H9 (cell line): Measurements from ENCODE around the gene MITF. TPM values are rescaled to one million over a fixed set of nuclear protein-coding genes. Genes with fewer than 3 reads are reported as not detected.

Experiments used
- DNase-seq: peaks from one replicate; pipeline ENCODE4 v3.0.0-alpha.2; 2017
- H2AFZ ChIP-seq: one replicate; pipeline ENCODE4 v1.6.1; 2013; ENCODE audit warnings: mild to moderate bottlenecking, low read length, control low read depth, moderate library complexity
- H2AK5ac ChIP-seq: 2 replicates; pipeline ENCODE4 v1.6.1; 2013; ENCODE audit warnings: low read length, control low read depth, mixed read lengths; ENCODE audit not compliant: insufficient read length
- H2BK120ac ChIP-seq: one replicate; pipeline ENCODE4 v1.6.1; 2013; ENCODE audit warnings: low read depth, mild to moderate bottlenecking, low read length, control low read depth, inconsistent platforms; ENCODE audit not compliant: poor library complexity, severe bottlenecking
- H2BK12ac ChIP-seq: 2 replicates; pipeline ENCODE4 v1.6.1; 2013; ENCODE audit warnings: low read length, control low read depth, mixed read lengths, low read depth; ENCODE audit not compliant: insufficient read length
- H2BK15ac ChIP-seq: 2 replicates; pipeline ENCODE4 v1.6.1; 2013; ENCODE audit warnings: low read depth, low read length, control low read depth
- H2BK20ac ChIP-seq: one replicate; pipeline ENCODE4 v1.6.1; 2013; ENCODE audit warnings: low read depth, mild to moderate bottlenecking, low read length, control low read depth, inconsistent platforms; ENCODE audit not compliant: poor library complexity, severe bottlenecking
- H2BK5ac ChIP-seq: 2 replicates; pipeline ENCODE4 v1.6.1; 2013; ENCODE audit warnings: low read length, control low read depth, mixed read lengths; ENCODE audit not compliant: insufficient read length
- H3K14ac ChIP-seq: 2 replicates; pipeline ENCODE4 v1.6.1; 2013; ENCODE audit warnings: low read length, control low read depth; ENCODE audit not compliant: insufficient read depth
- H3K18ac ChIP-seq: 2 replicates; pipeline ENCODE4 v1.6.1; 2013; ENCODE audit warnings: low read depth, mild to moderate bottlenecking, mixed read lengths, low read length, control low read depth; ENCODE audit not compliant: insufficient read length
- H3K23ac ChIP-seq: 2 replicates; pipeline ENCODE4 v1.6.1; 2013; ENCODE audit warnings: low read length, control low read depth, mixed read lengths, low read depth; ENCODE audit not compliant: insufficient read length
- H3K23me2 ChIP-seq: 2 replicates; pipeline ENCODE4 v1.6.1; 2013; ENCODE audit warnings: low read depth, mild to moderate bottlenecking, mixed read lengths, low read length, control low read depth; ENCODE audit not compliant: insufficient read length, poor library complexity, severe bottlenecking
- H3K27ac ChIP-seq: 2 replicates; pipeline ENCODE4 v1.5.1; 2013; ENCODE audit warnings: low read length, control low read depth, mixed read lengths, low read depth; ENCODE audit not compliant: insufficient read length
- H3K27me3 ChIP-seq: 2 replicates; pipeline ENCODE4 v1.6.1; 2013; ENCODE audit warnings: low read length, control low read depth, inconsistent platforms; ENCODE audit not compliant: insufficient read depth
- H3K4ac ChIP-seq: 2 replicates; pipeline ENCODE4 v1.6.1; 2013; ENCODE audit warnings: low read depth, mild to moderate bottlenecking, control low read depth, inconsistent platforms, low read length, moderate library complexity
- H3K4me1 ChIP-seq: 2 replicates; pipeline ENCODE4 v1.6.1; 2013; ENCODE audit warnings: low read length, control low read depth, inconsistent platforms; ENCODE audit not compliant: insufficient read depth
- H3K4me2 ChIP-seq: 2 replicates; pipeline ENCODE4 v1.6.1; 2013; ENCODE audit warnings: low read length, control low read depth, mixed read lengths; ENCODE audit not compliant: insufficient read length, insufficient read depth
- H3K56ac ChIP-seq: 2 replicates; pipeline ENCODE4 v1.6.1; 2013; ENCODE audit warnings: low read depth, mild to moderate bottlenecking, mixed read lengths, low read length, control low read depth; ENCODE audit not compliant: insufficient read length
- H3K79me1 ChIP-seq: 2 replicates; pipeline ENCODE4 v1.6.1; 2013; ENCODE audit warnings: low read depth, mild to moderate bottlenecking, moderate library complexity, low read length, control low read depth, inconsistent platforms; ENCODE audit not compliant: insufficient read depth, poor library complexity, severe bottlenecking
- H3K79me2 ChIP-seq: 2 replicates; pipeline ENCODE4 v1.6.1; 2013; ENCODE audit warnings: low read length, control low read depth, inconsistent platforms; ENCODE audit not compliant: insufficient read depth
- H3K9ac ChIP-seq: 2 replicates; pipeline ENCODE4 v1.6.1; 2013; ENCODE audit warnings: low read length, control low read depth, mixed read lengths; ENCODE audit not compliant: insufficient read length; ENCODE audit errors: extremely low read depth
- H3K9me3 ChIP-seq: one replicate; pipeline ENCODE4 v1.6.1; 2013; ENCODE audit warnings: low read depth, low read length, inconsistent platforms; ENCODE audit not compliant: control insufficient read depth
- H3T11ph ChIP-seq: one replicate; pipeline ENCODE4 v1.6.1; 2013; ENCODE audit warnings: mild to moderate bottlenecking, low read length, control low read depth, inconsistent platforms
- H4K20me1 ChIP-seq: one replicate; pipeline ENCODE4 v1.6.1; 2013; ENCODE audit not compliant: control insufficient read depth, insufficient read length, insufficient read depth
- H4K5ac ChIP-seq: 2 replicates; pipeline ENCODE4 v1.6.1; 2013; ENCODE audit warnings: low read depth, mild to moderate bottlenecking, mixed read lengths, low read length, control low read depth; ENCODE audit not compliant: insufficient read length
- H4K8ac ChIP-seq: replicated peaks from 2 replicates; pipeline ENCODE4 v1.6.1; 2013; ENCODE audit warnings: low read length, control low read depth, mixed read lengths, low read depth; ENCODE audit not compliant: insufficient read length
- H4K91ac ChIP-seq: 2 replicates; pipeline ENCODE4 v1.6.1; 2013; ENCODE audit warnings: low read depth, mild to moderate bottlenecking, moderate library complexity, mixed read lengths, low read length, control low read depth; ENCODE audit not compliant: insufficient read length
- H3K27ac Mint-ChIP-seq, 3 experiments: 2 replicates in 2 of 3; 3 replicates in 1 of 3; pipeline ENCODE4 v1.8.0; 2020 to 2021; ENCODE audit warnings: mixed read lengths in 3 of 3, mild to moderate bottlenecking in 1 of 3, moderate library complexity in 1 of 3
- H3K27me3 Mint-ChIP-seq: 2 replicates; pipeline ENCODE4 v1.8.0; 2021; ENCODE audit warnings: low read depth, mild to moderate bottlenecking, moderate library complexity, mixed read lengths
- H3K36me3 Mint-ChIP-seq, 3 experiments: 2 replicates in 2 of 3; 3 replicates in 1 of 3; pipeline ENCODE4 v1.8.0; 2020 to 2021; ENCODE audit warnings: low read depth in 3 of 3, mixed read lengths in 3 of 3; ENCODE audit not compliant: insufficient read depth in 1 of 3
- H3K4me1 Mint-ChIP-seq, 2 experiments: 2 replicates each; pipeline ENCODE4 v1.8.0; 2020; ENCODE audit warnings: mixed read lengths in 2 of 2
- H3K4me3 Mint-ChIP-seq, 2 experiments: 2 replicates in 1 of 2; 3 replicates in 1 of 2; pipeline ENCODE4 v1.8.0; 2020 to 2021; ENCODE audit warnings: mild to moderate bottlenecking in 2 of 2, mixed read lengths in 2 of 2, moderate library complexity in 1 of 2
- H3K9me3 Mint-ChIP-seq, 2 experiments: 2 replicates in 1 of 2; 3 replicates in 1 of 2; pipeline ENCODE4 v1.8.0; 2020; ENCODE audit warnings: mild to moderate bottlenecking in 2 of 2, mixed read lengths in 2 of 2, moderate library complexity in 1 of 2
- WGBS: extraction: QIAGEN DNeasy Blood & Tissue Kit; methylation state at CpG from one replicate; pipeline ENCODE4 v1.1.7; 2013; ENCODE audit warnings: missing lambda C conversion rate, low lambda C conversion rate, mixed read lengths; ENCODE audit not compliant: insufficient read length; ENCODE audit errors: extremely low coverage; 5-methylcytosine and 5-hydroxymethylcytosine counted together
- total RNA-seq: library from RNA; stranded (reverse); gene quantifications from 2 replicates; pipeline ENCODE4 v1.2.1, GENCODE V29; 2021
- TF ChIP-seq, protein P1 (sequence below): fragments of 200-600 bp; sonication (generic); conservative IDR thresholded peaks from 3 replicates; pipeline ENCODE4 v1.8.0; 2021; ENCODE audit warnings: antibody characterized with exemption, mild to moderate bottlenecking

The MITF gene
- total RNA-seq, 1 experiment from 2014 or later, result 0.81 TPM

DNA sequence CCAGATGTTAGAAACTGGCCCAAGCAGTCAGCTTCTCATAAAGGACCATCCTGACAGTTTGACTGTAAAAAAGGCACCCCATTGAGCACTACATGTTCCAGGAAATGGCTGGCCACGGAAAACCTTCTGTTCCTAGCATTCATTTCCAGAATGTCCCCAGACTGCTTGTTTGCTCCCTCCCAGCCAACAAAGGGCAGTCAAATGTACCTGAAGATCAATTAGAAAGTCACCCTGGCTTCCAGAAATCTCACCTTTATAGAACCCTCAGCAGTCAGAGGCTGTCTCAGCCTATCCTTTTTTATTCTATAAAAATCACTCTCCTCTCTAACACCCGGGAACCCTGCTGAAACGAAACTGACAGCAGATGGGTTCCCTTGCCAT is 259.5 kb downstream of the MITF start:
- Histone ChIP-seq H4K91ac (no peak overlapping the region), H2BK15ac (no peak overlapping the region), H4K20me1 (no peaks in the 10 kb centered on the region), H3K79me1 (no peaks in the 10 kb centered on the region), H3K4me2 (no peak overlapping the region), H3K27me3 (no peaks in the 10 kb centered on the region), H3K9me3 (no peaks in the 10 kb centered on the region), H3K14ac (no peak overlapping the region), H2AFZ (no peak overlapping the region), H2BK120ac (no peak overlapping the region), H3K23ac (no peak overlapping the region), H2AK5ac (no peak overlapping the region), H3K4ac (no peak overlapping the region), H3K18ac (no peak overlapping the region), H3K23me2 (no peaks in the 10 kb centered on the region), H2BK12ac (no peak overlapping the region), H2BK5ac (no peak overlapping the region), H3K9ac (no peak overlapping the region), H3K4me1 (peaks cover 3% of the 10 kb centered on the region; the same call in 1 of the 2 replicates), H3K56ac (no peak overlapping the region), H4K5ac (no peak overlapping the region), H4K8ac (no peak overlapping the region), H3K79me2 (no peaks in the 10 kb centered on the region), H2BK20ac (no peak overlapping the region), H3K27ac (no peak overlapping the region), H3T11ph (no peak overlapping the region)
- peaks cover 14 to 16% of the 10 kb centered on the region in 2 experiments for H3K4me1 Mint-ChIP-seq
- H3K36me3 Mint-ChIP-seq, result no peaks in the 10 kb centered on the region
- no peak overlapping the region for H3K4me3 Mint-ChIP-seq
- DNase-seq, result no peak
- H3K27ac Mint-ChIP-seq, result 0 out of 7 replicates have a peak overlapping the region, but pooled peaks of 1 of the 3 experiments have one; percentile 1
- no CpG with 5 or more reads among the region's 3 CpGs for WGBS
- H3K9me3 Mint-ChIP-seq, result no peaks in the 10 kb centered on the region
- TF ChIP-seq, protein P1, sequence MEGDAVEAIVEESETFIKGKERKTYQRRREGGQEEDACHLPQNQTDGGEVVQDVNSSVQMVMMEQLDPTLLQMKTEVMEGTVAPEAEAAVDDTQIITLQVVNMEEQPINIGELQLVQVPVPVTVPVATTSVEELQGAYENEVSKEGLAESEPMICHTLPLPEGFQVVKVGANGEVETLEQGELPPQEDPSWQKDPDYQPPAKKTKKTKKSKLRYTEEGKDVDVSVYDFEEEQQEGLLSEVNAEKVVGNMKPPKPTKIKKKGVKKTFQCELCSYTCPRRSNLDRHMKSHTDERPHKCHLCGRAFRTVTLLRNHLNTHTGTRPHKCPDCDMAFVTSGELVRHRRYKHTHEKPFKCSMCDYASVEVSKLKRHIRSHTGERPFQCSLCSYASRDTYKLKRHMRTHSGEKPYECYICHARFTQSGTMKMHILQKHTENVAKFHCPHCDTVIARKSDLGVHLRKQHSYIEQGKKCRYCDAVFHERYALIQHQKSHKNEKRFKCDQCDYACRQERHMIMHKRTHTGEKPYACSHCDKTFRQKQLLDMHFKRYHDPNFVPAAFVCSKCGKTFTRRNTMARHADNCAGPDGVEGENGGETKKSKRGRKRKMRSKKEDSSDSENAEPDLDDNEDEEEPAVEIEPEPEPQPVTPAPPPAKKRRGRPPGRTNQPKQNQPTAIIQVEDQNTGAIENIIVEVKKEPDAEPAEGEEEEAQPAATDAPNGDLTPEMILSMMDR, result no peak
- no peaks in the 10 kb centered on the region; the same call in 1 of the 2 replicates for H3K27me3 Mint-ChIP-seq
